ENCODE results near the gene VDAC1.
"Not testable (repeated sequence)": the region's sequence is repeated elsewhere in the genome, so short reads cannot be mapped to it uniquely, and the experiment has no call there.

The VDAC1 gene

GRCh38 chr5:133967698-133968203, 37.0 kb downstream of the VDAC1 start:
- no peak for DNase-seq (ENCODE audit: low read depth in 2 of 2)

DNA sequence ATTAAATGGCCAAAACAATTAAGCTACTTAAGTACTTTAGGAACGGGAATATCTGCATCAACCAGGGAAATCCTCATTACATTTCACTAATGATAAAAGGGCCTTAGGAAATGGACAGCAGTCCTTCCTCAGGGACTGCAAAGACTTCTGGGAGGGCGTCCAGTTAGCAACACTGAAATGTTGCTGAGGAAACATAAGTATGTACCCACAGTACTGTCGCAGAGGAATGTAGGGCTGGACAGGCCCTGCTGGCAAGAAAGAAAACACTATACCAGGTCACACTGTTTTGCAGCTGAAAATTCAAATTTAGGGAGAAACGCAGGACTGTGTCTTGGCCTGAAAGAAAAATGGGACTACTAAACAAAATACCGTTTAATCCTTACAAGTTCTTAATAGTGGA, 37.7 kb downstream of the VDAC1 start:
- no peak for DNase-seq (ENCODE audit: low read depth in 2 of 2)

DNA sequence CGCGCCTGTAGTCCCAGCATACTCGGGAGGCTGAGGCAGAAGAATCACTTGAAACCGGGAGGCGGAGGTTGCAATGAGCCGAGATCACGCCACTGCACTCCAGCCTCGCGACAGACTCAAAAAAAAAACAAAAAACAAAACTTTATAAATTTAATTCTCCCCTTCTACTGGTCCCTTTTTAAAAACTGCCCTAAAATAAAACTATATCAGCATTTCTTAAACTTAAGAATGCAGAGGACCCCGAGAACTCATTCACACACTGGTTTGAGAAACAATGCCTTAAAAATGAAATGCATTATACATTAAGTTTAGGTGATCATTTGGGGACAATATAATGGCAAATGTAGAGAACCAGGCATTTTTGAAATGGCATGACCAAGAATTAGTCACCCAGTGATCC, 38.7 kb downstream of the VDAC1 start:
- no peak for DNase-seq (ENCODE audit: low read depth in 2 of 2)

GRCh38 chr5:133963493-133964128, 41.2 kb downstream of the VDAC1 start:
- no peak for DNase-seq (ENCODE audit: low read depth in 2 of 2)

GRCh38 chr5:133962801-133963476, 41.8 kb downstream of the VDAC1 start:
- DNase-seq (ENCODE audit: low read depth in 2 of 2) = no peak

DNA sequence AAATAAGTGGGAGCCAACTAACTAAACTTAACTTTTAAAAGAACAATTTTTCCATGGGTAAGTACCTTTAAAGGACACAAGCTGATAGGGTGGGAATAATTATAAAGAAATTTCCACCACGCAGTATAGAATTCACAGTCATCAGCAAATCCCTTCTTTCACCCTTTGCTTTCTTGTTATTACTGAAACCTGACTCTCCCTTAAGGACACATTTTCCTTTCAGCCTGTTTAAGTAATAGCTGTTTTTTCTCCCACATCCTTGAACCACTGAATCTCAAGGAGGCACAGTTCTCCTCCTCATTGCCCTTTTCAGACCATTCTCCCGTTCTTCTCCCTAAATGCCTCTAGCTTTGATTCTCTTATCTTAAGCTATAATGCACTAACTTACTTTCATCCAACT, 42.6 kb downstream of the VDAC1 start:
- DNase-seq (ENCODE audit: low read depth in 2 of 2) = no peak

DNA sequence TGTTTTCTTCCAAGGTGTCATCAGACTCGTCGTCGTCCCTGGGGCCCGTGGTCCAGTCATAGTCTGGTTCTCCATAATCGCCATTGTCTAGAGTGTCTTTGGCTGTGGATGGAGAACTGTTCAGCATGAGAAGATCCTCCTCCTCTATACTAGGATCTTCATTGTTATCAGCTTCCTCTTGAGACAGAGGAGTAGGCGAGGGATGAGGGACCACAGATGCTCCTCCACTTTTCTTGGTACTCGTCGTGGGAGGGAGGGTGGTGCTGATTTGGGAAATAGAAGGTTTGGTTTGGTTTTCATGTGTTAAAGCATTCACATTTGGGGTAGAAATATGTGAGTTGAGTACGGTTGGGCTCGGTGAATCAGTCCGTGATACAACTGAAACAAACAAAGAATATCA, 45.1 kb downstream of the VDAC1 start:
- no peak for DNase-seq (ENCODE audit: low read depth in 2 of 2)

DNA sequence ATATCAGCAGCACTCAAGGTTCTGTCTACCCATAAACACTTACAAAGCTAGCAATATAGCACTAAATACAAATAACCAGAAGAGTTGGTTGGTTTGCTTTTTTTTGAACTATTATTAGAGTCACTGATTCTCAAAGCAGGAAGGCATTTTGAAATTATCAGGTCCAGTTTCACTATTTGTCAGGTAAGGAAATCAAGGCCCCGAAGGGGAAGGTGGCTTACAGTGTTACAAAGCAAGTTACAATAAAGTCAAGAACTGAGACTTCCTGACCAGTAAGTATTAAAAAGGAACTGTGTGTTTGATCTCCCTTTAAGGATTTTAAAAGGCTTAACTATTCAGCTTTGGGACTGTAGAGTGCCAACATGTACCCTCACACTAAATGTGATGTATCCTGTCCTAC, 47.2 kb downstream of the VDAC1 start:
- DNase-seq (ENCODE audit: low read depth in 2 of 2) = no peak

DNA sequence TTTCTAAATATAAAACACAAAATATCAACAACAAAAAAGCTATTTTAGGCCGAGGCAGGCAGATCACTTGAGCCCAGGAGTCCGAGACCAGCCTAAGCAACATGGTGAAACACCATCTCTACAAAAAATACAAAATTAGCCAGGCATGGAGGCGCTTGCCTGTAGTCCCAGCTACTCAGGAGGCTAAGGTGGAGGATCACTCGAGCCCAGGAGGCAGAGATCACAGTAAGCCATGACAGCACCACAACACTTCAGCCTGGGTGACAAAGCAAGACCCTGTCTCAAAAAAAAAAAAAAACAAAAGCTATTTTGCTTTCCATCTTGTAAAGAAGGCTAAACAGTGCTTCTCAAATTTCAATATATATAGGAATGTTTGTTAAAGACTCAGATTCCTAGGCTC, 47.7 kb downstream of the VDAC1 start:
- DNase-seq (ENCODE audit: low read depth in 2 of 2) = no peak

GRCh38 chr5:133956196-133956595, 48.6 kb downstream of the VDAC1 start:
- DNase-seq (ENCODE audit: low read depth in 2 of 2) = not testable (repeated sequence)

- no peak for DNase-seq (ENCODE audit: low read depth in 2 of 2)
These were observed 51.1 kb downstream of the VDAC1 start for GRCh38 chr5:133953568-133954145.

DNA sequence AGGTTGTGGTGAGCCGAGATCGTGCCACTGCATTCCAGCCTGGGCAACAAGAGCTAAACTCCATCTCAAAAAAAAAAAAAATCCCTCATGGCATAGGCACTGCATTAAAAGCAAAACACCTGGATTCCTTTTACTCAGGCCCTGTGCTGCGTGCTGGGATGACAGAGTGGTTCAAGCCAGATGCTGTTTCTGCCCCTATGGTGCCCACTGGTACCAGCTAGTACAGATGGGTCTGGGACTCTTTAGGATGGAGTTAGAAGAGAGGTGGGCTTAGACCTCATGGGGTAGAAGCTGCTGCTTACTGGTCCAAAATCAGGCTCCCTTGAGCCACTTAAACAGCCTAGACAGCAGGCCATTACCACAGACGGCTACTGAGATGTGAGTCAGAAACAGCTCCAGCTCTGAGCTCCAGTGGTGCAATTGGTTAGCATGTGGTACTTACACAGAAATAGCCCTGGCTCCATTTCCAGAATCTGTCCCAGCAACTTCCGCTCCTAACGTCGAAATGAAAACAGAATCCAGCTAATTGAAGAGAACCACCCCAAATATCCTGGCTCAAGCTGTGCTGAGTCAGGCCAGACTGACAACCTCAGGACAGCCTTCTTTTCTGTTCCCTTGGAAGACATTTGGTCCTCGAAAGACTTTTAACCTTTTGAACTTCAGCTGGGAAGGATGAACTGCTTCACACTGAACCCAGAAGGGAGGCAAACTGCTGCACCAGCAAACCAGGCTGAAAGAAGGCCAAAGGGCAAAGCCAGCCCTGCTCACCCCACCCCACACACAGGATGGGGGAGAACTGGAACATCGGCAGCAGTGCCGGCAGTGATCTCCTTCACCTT, 51.8 kb downstream of the VDAC1 start:
- no peak for DNase-seq (ENCODE audit: low read depth in 2 of 2)

DNA sequence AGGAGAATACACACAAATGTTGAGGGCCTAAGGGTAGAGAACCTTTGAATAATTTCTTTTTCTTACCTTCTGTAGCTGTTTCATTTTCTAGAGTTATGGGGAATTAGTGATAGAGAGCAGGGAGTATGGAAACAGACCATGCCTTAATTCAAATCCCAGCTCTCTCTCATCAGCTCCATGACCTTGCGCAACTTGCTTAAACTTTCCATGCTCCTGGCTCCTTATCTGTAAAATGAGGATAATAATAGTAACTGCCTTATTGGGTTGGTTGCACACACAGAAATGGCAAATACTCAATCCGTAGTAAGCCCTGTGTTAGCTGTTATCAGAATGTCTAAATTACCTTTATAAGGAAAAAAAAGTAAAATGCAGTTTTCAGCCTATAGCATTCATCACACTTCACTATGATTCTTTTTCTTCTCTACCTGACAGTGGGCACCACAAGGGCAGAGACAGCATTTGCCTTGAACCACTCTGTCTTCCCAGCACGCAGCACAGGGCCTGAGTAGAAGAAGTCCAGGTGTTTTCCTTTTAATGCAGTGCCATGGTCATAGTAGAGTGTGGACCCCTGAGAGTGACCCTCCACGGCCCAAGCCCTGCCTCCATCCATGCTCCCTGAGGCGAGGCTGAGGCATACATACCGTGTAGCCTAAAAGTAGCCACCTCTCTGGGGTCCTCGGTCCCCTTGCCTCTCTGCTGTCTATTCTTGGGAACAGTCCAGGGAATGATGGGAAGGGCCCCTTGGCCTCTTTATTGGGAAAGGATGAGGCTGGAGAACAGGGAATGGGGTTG, 53.8 kb downstream of the VDAC1 start:
- DNase-seq (ENCODE audit: low read depth in 2 of 2) = no peak

DNA sequence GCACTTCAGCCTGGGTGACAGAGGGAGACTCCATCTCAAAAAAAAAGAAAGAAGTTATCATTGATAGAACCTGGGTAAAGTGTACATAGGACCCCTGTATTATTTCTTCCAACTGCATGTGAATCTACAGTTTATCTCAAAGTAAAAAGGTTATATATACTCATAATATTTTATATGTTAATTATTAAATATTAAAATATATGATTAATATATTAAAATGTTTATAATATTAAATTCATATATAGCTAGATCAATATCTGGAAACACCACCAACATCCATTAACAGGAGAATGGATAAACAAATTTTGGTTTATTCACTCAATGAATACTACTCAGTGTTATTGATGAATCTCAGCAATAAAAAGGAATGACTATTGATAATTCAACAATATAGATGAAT, 56.1 kb downstream of the VDAC1 start:
- DNase-seq (ENCODE audit: low read depth in 2 of 2) = no peak

- no peak for DNase-seq (ENCODE audit: low read depth in 2 of 2)
These were observed 57.3 kb downstream of the VDAC1 start for GRCh38 chr5:133947431-133947841.

DNA sequence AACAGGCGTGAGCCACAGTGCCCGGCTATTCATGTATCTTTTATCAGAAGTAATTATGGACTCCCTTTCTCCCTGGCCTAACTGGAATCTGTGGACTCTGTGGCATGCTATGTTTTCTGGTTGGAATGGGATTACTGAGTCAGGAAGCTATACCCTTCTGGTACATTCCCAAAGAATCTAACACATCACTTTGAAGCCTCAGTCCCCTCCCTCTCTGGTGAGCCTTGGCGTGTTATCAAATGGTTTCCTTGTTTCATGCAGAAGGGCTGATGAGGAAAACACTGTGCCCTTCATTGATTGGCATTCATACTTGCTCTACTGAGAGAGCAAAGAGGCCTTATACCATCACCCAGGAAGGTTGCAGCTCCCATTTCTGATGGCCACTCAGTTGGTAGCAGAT, 59.2 kb downstream of the VDAC1 start:
- no peak for DNase-seq (ENCODE audit: low read depth in 2 of 2)

DNA sequence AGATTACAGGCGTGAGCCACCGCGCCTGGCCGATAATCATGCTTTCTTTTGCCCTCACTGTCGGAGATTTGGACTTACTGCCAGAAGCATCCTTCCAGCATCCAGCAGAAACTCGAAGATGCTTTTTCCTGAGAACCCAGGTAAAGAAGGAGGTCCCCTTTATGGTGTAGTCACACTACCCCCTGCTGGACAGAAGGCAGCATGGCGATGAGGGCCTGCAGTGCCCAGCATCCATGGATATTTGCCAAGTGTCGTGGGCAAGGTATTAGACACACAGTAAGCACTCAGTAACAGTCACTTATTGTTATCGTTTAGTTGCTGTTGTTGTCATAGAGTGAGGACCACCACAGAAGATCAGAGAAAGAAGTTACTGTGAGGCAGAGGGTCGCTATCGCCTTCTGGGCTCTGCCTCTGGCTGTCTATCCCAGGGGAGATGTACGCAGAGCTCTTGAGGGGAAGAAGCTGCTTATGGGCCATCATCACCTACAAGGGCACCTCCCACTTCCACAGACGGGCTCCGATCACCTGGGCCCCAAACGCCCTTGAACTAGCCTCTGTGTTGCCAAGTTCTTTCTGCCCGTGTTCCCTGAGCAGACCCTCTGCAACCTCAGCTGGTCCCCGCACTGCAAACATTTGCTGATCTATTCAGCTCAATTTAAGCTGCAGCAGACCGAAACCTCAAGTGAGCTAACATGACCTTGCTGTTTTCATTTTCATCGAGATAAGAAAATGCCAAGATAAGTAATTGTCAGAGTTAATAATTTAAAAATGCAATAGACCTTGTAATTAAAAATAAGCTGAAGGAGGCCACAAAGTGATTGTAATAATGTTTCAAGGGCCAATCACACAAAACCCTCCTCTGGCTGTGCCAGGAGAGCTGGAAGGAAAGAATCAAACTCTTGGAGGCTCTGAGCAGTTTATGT, 60.3 kb downstream of the VDAC1 start:
- no peak for DNase-seq (ENCODE audit: low read depth in 2 of 2)

- DNase-seq (ENCODE audit: low read depth in 2 of 2) = no peak
These were observed 61.3 kb downstream of the VDAC1 start for GRCh38 chr5:133943475-133943817.

GRCh38 chr5:133942614-133943474, 61.9 kb downstream of the VDAC1 start:
- no peak for DNase-seq (ENCODE audit: low read depth in 2 of 2)
